ENCODE measurements around the gene GRAMD1B.
"Not testable (repeated sequence)": the region's sequence is repeated elsewhere in the genome, so short reads cannot be mapped to it uniquely, and the experiment has no call there.

The GRAMD1B gene

GRCh38 chr11:123622576-123622975, 192.5 kb downstream of the GRAMD1B start:
- no peak for DNase-seq (ENCODE audit: extremely low read depth in 1 of 2, low read depth in 1 of 2)

- DNase-seq (ENCODE audit: extremely low read depth in 1 of 2, low read depth in 1 of 2), result no peak
Measured at GRCh38 chr11:123624974-123625373, 194.9 kb downstream of the GRAMD1B start.

GRCh38 chr11:123628936-123629683, 199.0 kb downstream of the GRAMD1B start:
- DNase-seq (ENCODE audit: extremely low read depth in 1 of 2, low read depth in 1 of 2), result no peak

- DNase-seq (ENCODE audit: extremely low read depth in 1 of 2, low read depth in 1 of 2), result no peak
Measured at GRCh38 chr11:123630126-123630608, 200.1 kb downstream of the GRAMD1B start.

GRCh38 chr11:123640029-123640428, 210.0 kb downstream of the GRAMD1B start:
- no peak for DNase-seq (ENCODE audit: extremely low read depth in 1 of 2, low read depth in 1 of 2)

- peak; percentile 6 to 25 for DNase-seq (ENCODE audit: extremely low read depth in 1 of 2, low read depth in 1 of 2)
Measured at GRCh38 chr11:123640677-123641494, 210.8 kb downstream of the GRAMD1B start.

GRCh38 chr11:123641495-123641840, 211.4 kb downstream of the GRAMD1B start:
- no peak for DNase-seq (ENCODE audit: extremely low read depth in 1 of 2, low read depth in 1 of 2)

- no peak for DNase-seq (ENCODE audit: extremely low read depth in 1 of 2, low read depth in 1 of 2)
Measured at GRCh38 chr11:123642435-123642834, 212.4 kb downstream of the GRAMD1B start.

- no peak for DNase-seq (ENCODE audit: extremely low read depth in 1 of 2, low read depth in 1 of 2)
Measured at GRCh38 chr11:123645286-123645975, 215.4 kb downstream of the GRAMD1B start.

GRCh38 chr11:123650901-123651300, 220.8 kb downstream of the GRAMD1B start:
- no peak for DNase-seq (ENCODE audit: extremely low read depth in 1 of 2, low read depth in 1 of 2)

- no peak for DNase-seq (ENCODE audit: extremely low read depth in 1 of 2, low read depth in 1 of 2)
Measured at GRCh38 chr11:123652599-123652998, 222.5 kb downstream of the GRAMD1B start.

- DNase-seq (ENCODE audit: extremely low read depth in 1 of 2, low read depth in 1 of 2), result no peak
Measured at GRCh38 chr11:123653483-123653826, 223.4 kb downstream of the GRAMD1B start.

GRCh38 chr11:123653827-123654565, 223.9 kb downstream of the GRAMD1B start:
- DNase-seq (ENCODE audit: extremely low read depth in 1 of 2, low read depth in 1 of 2), result no peak

- DNase-seq (ENCODE audit: extremely low read depth in 1 of 2, low read depth in 1 of 2), result no peak
Measured at GRCh38 chr11:123654566-123655081, 224.6 kb downstream of the GRAMD1B start, which contains the start of gene SCN3B. Gene SCN3B, minus strand, starts transcription at chr11:123654624. Its CDS starts 823 bp downstream, at chr11:123653801.

- DNase-seq (ENCODE audit: extremely low read depth in 1 of 2, low read depth in 1 of 2), result no peak
Measured at GRCh38 chr11:123659311-123659710, 229.2 kb downstream of the GRAMD1B start.

- not testable (repeated sequence) for DNase-seq (ENCODE audit: extremely low read depth in 1 of 2, low read depth in 1 of 2)
Measured at GRCh38 chr11:123659965-123660364, 229.9 kb downstream of the GRAMD1B start.

- no peak for DNase-seq (ENCODE audit: extremely low read depth in 1 of 2, low read depth in 1 of 2)
Measured at GRCh38 chr11:123665306-123665705, 235.2 kb downstream of the GRAMD1B start.

- no peak for DNase-seq (ENCODE audit: extremely low read depth in 1 of 2, low read depth in 1 of 2)
Measured at GRCh38 chr11:123670081-123670480, 240.0 kb downstream of the GRAMD1B start.

- no peak for DNase-seq (ENCODE audit: extremely low read depth in 1 of 2, low read depth in 1 of 2)
Measured at GRCh38 chr11:123671534-123671933, 241.5 kb downstream of the GRAMD1B start.

GRCh38 chr11:123672568-123672967, 242.5 kb downstream of the GRAMD1B start:
- no peak for DNase-seq (ENCODE audit: extremely low read depth in 1 of 2, low read depth in 1 of 2)

Data from activated CD8-positive, alpha-beta memory T cell treated with anti-CD3 and anti-CD28 coated beads for 1 hour (primary cell).